ENCODE measurements around the gene CLCN2. TPM values are rescaled to one million over a fixed set of nuclear protein-coding genes. Genes with fewer than 3 reads are reported as not detected.

CLCN2 gene
- total and polyA plus RNA-seq, 2 of the 4 experiments (the other 2 are of a cell fraction), result 2.9 to 5.8 TPM

GRCh38 chr3:184336547-184337398 is 24.6 kb downstream of the CLCN2 start:
- no peak overlapping the region for H3K18ac ChIP-seq (ENCODE audit: low read depth, low read length)
- no TSS peak for BruUV-seq (replicated peaks)
- peak overlapping the region; percentile 50 for H3K4ac ChIP-seq (ENCODE audit: low read depth, low read length)
- peak overlapping the region; percentile 11; the same call in 1 of the 2 replicates for H2BK120ac ChIP-seq (ENCODE audit: low read depth, low read length)
- no peak overlapping the region for H2BK20ac ChIP-seq (ENCODE audit: low read depth, low read length)
- peaks cover 25 to 90% of the 10 kb centered on the region in 2 experiments for H3K79me1 ChIP-seq (ENCODE audit: low read depth in 1 of 2, low read length in 2 of 2)
- H3K56ac ChIP-seq (ENCODE audit: extremely low read depth, insufficient read depth, low read length), result peak overlapping the region; percentile 36; the same call in 1 of the 2 replicates
- peak overlapping the region; percentile 86 for H2AK5ac ChIP-seq (ENCODE audit: low read depth, low read length)
- peak overlapping the region; percentile 8 to 72; a peak in 3 of 4 replicates for H4K8ac ChIP-seq (ENCODE audit: low read depth in 2 of 2, low read length in 2 of 2)
- intact Hi-C loops (cut with micrococcal nuclease) (no loop called here), dilution Hi-C loops (cut with HindIII; ENCODE audit: low sequenced_read_pairs, unreplicated experiment) (no loop called here), in situ Hi-C loops (cut with MboI; ENCODE audit: low sequenced_read_pairs) (no loop called here)
- H3K14ac ChIP-seq (replicated peaks; ENCODE audit: low read depth, low read length), result peak overlapping the region; percentile 34
- peak overlapping the region; percentile 84 for H3K9ac ChIP-seq (ENCODE audit: low read depth, low read length)
- H2AFZ ChIP-seq (replicated peaks; ENCODE audit: low read length, poor library complexity), result peak overlapping the region; percentile 88
- ChIA-PET POLR2A (ENCODE audit: unreplicated experiment) (interaction anchor here (2.2 kb wide), 1 partner anchor 21 kb away, joined by 5 read pairs; no protein-coding TSS in a partner anchor), CTCF (interaction anchor here (1.1 kb wide), 1 partner anchor 9 kb away, joined by 4 read pairs; no protein-coding TSS in a partner anchor)
- peak overlapping the region; percentile 92 for H2AK9ac ChIP-seq (replicated peaks; ENCODE audit: low read depth, low read length, poor library complexity)
- peak overlapping the region; percentile 54; the same call in 1 of the 2 replicates for H4K5ac ChIP-seq (ENCODE audit: low read depth, low read length)
- H2BK15ac ChIP-seq (ENCODE audit: low read depth, low read length), result no peak overlapping the region
- no peaks in the 10 kb centered on the region for H3K9me3 ChIP-seq (ENCODE audit: control insufficient read depth, insufficient read depth, low read length)
- ATAC-seq (ENCODE audit: low read depth) (peak; percentile 8), DNase-seq (peak; percentile 65)
- peak overlapping the region; percentile 88 for H3K4me2 ChIP-seq (ENCODE audit: low read depth, low read length)
- H4K91ac ChIP-seq (ENCODE audit: insufficient read depth, low read depth, low read length), result peak overlapping the region; percentile 49
- peak overlapping the region; percentile 39 for H3K23ac ChIP-seq (ENCODE audit: low read depth, low read length)
- H3K27ac ChIP-seq (ENCODE audit: insufficient read depth, low read length), result peak overlapping the region; percentile 96
- peaks cover 35% of the 10 kb centered on the region for H3K9me1 ChIP-seq (ENCODE audit: insufficient read depth, low read length)
- 28% methylated on average over 4 of the region's 17 CpGs; no CpG with 5 or more reads in 1 of the 2 experiments for WGBS, 2 experiments (ENCODE audit: extremely low coverage in 2 of 2, insufficient read length in 1 of 2)
- H2BK5ac ChIP-seq (ENCODE audit: low read depth, low read length, poor library complexity, severe bottlenecking), result peak overlapping the region; percentile 85
- H3K4me1 ChIP-seq (ENCODE audit: control insufficient read depth, insufficient read depth, low read length), result peaks cover 42% of the 10 kb centered on the region
- peaks cover 35% of the 10 kb centered on the region for H3K36me3 ChIP-seq (ENCODE audit: control insufficient read depth, insufficient read depth, low read length)
- H3K4me3 ChIP-seq (ENCODE audit: insufficient read depth, low read depth, low read length), result peak overlapping the region; percentile 91
- no peaks in the 10 kb centered on the region for H3K27me3 ChIP-seq (ENCODE audit: control insufficient read depth, insufficient read depth, low read length)
- peaks cover 57% of the 10 kb centered on the region for H4K20me1 ChIP-seq (ENCODE audit: insufficient read depth, low read length)
- TF ChIP-seq POLR2A (IDR thresholded peaks at IDR 0.05; ENCODE audit: low read depth, low read length), result peak; percentile 13; the same call in 1 of the 2 replicates
- no peak for TF ChIP-seq MXI1 (IDR thresholded peaks at IDR 0.05; ENCODE audit: borderline replicate concordance, low read depth, low read length)

All from IMR-90 (cell line).